SK-N-SH (cell line): Measurements from ENCODE around the gene CSRNP2. TPM values are rescaled to one million over a fixed set of nuclear protein-coding genes. Genes with fewer than 3 reads are reported as not detected.

ENCODE experiments used
- CTCF ChIA-PET: fragments of 300-600, 350-600 bp; formaldehyde crosslinking; extraction: SDS; loops from one replicate; lab custom pipeline; 2021; lab: Yijun Ruan, JAX
- POLR2A ChIA-PET: fragments of 350-600 bp; sonication (Branson Sonifier 250); formaldehyde crosslinking; extraction: SDS; loops from one replicate; lab custom pipeline; 2020; ENCODE audit warnings: antibody characterized with exemption, inconsistent platforms; lab: Yijun Ruan, JAX
- DNase-seq: peaks from one replicate; pipeline ENCODE4 v3.0.0; 2012
- H2AFZ ChIP-seq: fragments of 200-600 bp; sonication (generic); 2 replicates; pipeline ENCODE4 v1.8.1; 2016; ENCODE audit warnings: antibody characterized with exemption, mild to moderate bottlenecking, low read depth
- H3F3A ChIP-seq: fragments of 200-600 bp; sonication (generic); replicated peaks from 2 replicates; pipeline ENCODE3; 2016; ENCODE audit warnings: antibody characterized with exemption, mild to moderate bottlenecking; ENCODE audit not compliant: insufficient read depth
- H3K27ac ChIP-seq, 2 experiments: fragments of 200-500 bp in 1 of 2; fragments of 200-600 bp in 1 of 2; sonication (Bioruptor generic) in 1 of 2; sonication (generic), shearing (Covaris generic) in 1 of 2; 2 replicates each; pipeline versions ENCODE4 v1.5.1 to v1.6.1; 2014 to 2016; ENCODE audit warnings: low read depth in 2 of 2, inconsistent platforms in 1 of 2, low read length in 1 of 2, mild to moderate bottlenecking in 1 of 2, mixed read lengths in 1 of 2
- H3K27me3 ChIP-seq: fragments of 200-600 bp; sonication (generic), shearing (Covaris generic); 2 replicates; pipeline ENCODE4 v1.6.1; 2016; ENCODE audit warnings: mixed run types; ENCODE audit not compliant: insufficient read depth
- H3K36me3 ChIP-seq, 2 experiments: fragments of 200-500 bp in 1 of 2; fragments of 200-600 bp in 1 of 2; sonication (Bioruptor generic) in 1 of 2; sonication (generic) in 1 of 2; replicated peaks in 1 of 2; 2 replicates each; pipeline versions ENCODE3 to v1.5.1; 2014 to 2016; ENCODE audit warnings: low read length in 1 of 2, mild to moderate bottlenecking in 1 of 2; ENCODE audit not compliant: insufficient read depth in 2 of 2, control insufficient read depth in 1 of 2
- H3K4me1 ChIP-seq, 2 experiments: fragments of 200-500 bp in 1 of 2; fragments of 200-600 bp in 1 of 2; sonication (Bioruptor generic) in 1 of 2; sonication (generic), shearing (Covaris generic) in 1 of 2; 2 replicates each; pipeline versions ENCODE4 v1.5.1 to v1.6.1; 2014 to 2016; ENCODE audit warnings: low read depth in 1 of 2, low read length in 1 of 2, mixed run types in 1 of 2; ENCODE audit not compliant: insufficient read depth in 2 of 2, control insufficient read depth in 1 of 2
- H3K4me2 ChIP-seq: fragments of 200-600 bp; sonication (generic), shearing (Covaris generic); 2 replicates; pipeline ENCODE4 v1.6.1; 2017; ENCODE audit warnings: mixed run types
- H3K4me3 ChIP-seq, 2 experiments: fragments of 200-500 bp in 1 of 2; fragments of 200-600 bp in 1 of 2; sonication (Bioruptor generic) in 1 of 2; sonication (generic), shearing (Covaris generic) in 1 of 2; 2 replicates each; pipeline versions ENCODE4 v1.5.1 to v1.8.1; 2014 to 2016; ENCODE audit warnings: low read depth in 2 of 2, inconsistent platforms in 1 of 2, low read length in 1 of 2, mild to moderate bottlenecking in 1 of 2, mixed read lengths in 1 of 2, moderate library complexity in 1 of 2
- H3K79me2 ChIP-seq: fragments of 200-600 bp; sonication (generic); 2 replicates; pipeline ENCODE4 v1.8.1; 2017; ENCODE audit warnings: mild to moderate bottlenecking; ENCODE audit not compliant: insufficient read depth
- H3K9ac ChIP-seq: fragments of 200-600 bp; sonication (generic); 2 replicates; pipeline ENCODE4 v1.6.1; 2017; ENCODE audit warnings: mixed run types
- H3K9me2 ChIP-seq: fragments of 200-600 bp; sonication (generic); 2 replicates; pipeline ENCODE4 v1.6.1; 2017; ENCODE audit warnings: mixed run types
- H3K9me3 ChIP-seq: fragments of 200-600 bp; sonication (generic); 2 replicates; pipeline ENCODE4 v1.6.1; 2017; ENCODE audit warnings: mixed run types, mild to moderate bottlenecking, moderate library complexity
- H4K20me1 ChIP-seq: fragments of 200-600 bp; sonication (generic); 2 replicates; pipeline ENCODE4 v1.6.1; 2017; ENCODE audit warnings: mild to moderate bottlenecking, mixed run types; ENCODE audit not compliant: insufficient read depth
- CHD2 ChIP-seq: fragments of 150-350 bp; IDR thresholded peaks from 2 replicates; pipeline ENCODE4 v1.6.1; 2018; ENCODE audit warnings: low read length; ENCODE audit not compliant: partially characterized antibody
- CTCF ChIP-seq: fragments of 200-600 bp; sonication (generic); IDR thresholded peaks from 2 replicates; pipeline ENCODE4 v1.6.1; 2017; ENCODE audit warnings: antibody characterized with exemption, mild to moderate bottlenecking, moderate library complexity
- ELF1 ChIP-seq: IDR thresholded peaks from 2 replicates; pipeline ENCODE4 v1.4.0; 2012
- EP300 ChIP-seq, 2 experiments: IDR thresholded peaks; 2 replicates each; pipeline versions ENCODE4 v1.4.0 to v1.6.1; 2012; ENCODE audit warnings: borderline replicate concordance in 1 of 2, low read depth in 1 of 2, low read length in 1 of 2
- FOSL2 ChIP-seq: IDR thresholded peaks from 2 replicates; pipeline ENCODE4 v1.4.0; 2012; ENCODE audit warnings: low read depth, mild to moderate bottlenecking, moderate library complexity, borderline replicate concordance
- FOXJ3 ChIP-seq: sonication (generic); formaldehyde crosslinking; IDR thresholded peaks from 2 replicates; pipeline ENCODE4 v1.5.1; 2020; ENCODE audit warnings: mild to moderate bottlenecking, missing genetic modification reagents
- FOXM1 ChIP-seq: IDR thresholded peaks from 2 replicates; pipeline ENCODE4 v1.4.0; 2012; ENCODE audit warnings: low read depth, mild to moderate bottlenecking
- GATA2 ChIP-seq: sonication (generic); formaldehyde crosslinking; IDR thresholded peaks from 2 replicates; pipeline ENCODE4 v1.5.0; 2020; ENCODE audit warnings: mild to moderate bottlenecking, missing genetic modification reagents
- IRF3 ChIP-seq: fragments of 150-350 bp; IDR thresholded peaks from 2 replicates; pipeline ENCODE4 v1.6.1; 2016; ENCODE audit warnings: mild to moderate bottlenecking, low read depth, low read length
- JUND ChIP-seq: IDR thresholded peaks from 2 replicates; pipeline ENCODE4 v1.4.0; 2012
- MEF2A ChIP-seq: IDR thresholded peaks from 2 replicates; pipeline ENCODE4 v1.4.0; 2012; ENCODE audit warnings: low read depth, borderline replicate concordance
- MXI1 ChIP-seq: IDR thresholded peaks from 2 replicates; pipeline ENCODE4 v1.6.1; 2012; ENCODE audit warnings: mild to moderate bottlenecking, low read depth, low read length, improper control_type of control experiment
- NFIC ChIP-seq: IDR thresholded peaks from 2 replicates; pipeline ENCODE4 v1.4.0; 2012; ENCODE audit warnings: borderline replicate concordance
- POLR2AphosphoS5 ChIP-seq: IDR thresholded peaks from 2 replicates; pipeline ENCODE4 v1.6.1; 2012; ENCODE audit warnings: low read depth, low read length
- TAF1 ChIP-seq: IDR thresholded peaks from 2 replicates; pipeline ENCODE4 v1.6.1; 2012; ENCODE audit warnings: low read depth, mild to moderate bottlenecking, low read length, moderate library complexity, borderline replicate concordance
- TCF12 ChIP-seq: IDR thresholded peaks from 2 replicates; pipeline ENCODE4 v1.4.0; 2012
- TEAD4 ChIP-seq: IDR thresholded peaks from 2 replicates; pipeline ENCODE4 v1.4.0; 2012; ENCODE audit warnings: mild to moderate bottlenecking, borderline replicate concordance; ENCODE audit not compliant: insufficient read depth
- USF2 ChIP-seq: fragments of 150-350 bp; IDR thresholded peaks from 2 replicates; pipeline ENCODE4 v1.6.1; 2017; ENCODE audit warnings: antibody characterized with exemption, low read length, low read depth, borderline replicate concordance
- YY1 ChIP-seq: IDR thresholded peaks from 2 replicates; pipeline ENCODE4 v1.4.0; 2012; ENCODE audit warnings: low read depth, mild to moderate bottlenecking
- WGBS: methylation state at CpG from one replicate; pipeline ENCODE4 v1.1.6; 2017; ENCODE audit warnings: low lambda C conversion rate; 5-methylcytosine and 5-hydroxymethylcytosine counted together
- polyA plus RNA-seq, 3 experiments: library from polyadenylated mRNA; depleted of rRNA; stranded (reverse); fragments of >200 nt; gene quantifications; 2 replicates each; pipeline ENCODE4 v1.2.3, GENCODE V29; 2012

Gene CSRNP2
- polyA plus RNA-seq, 1 of the 3 experiments (the other 2 are of a cell fraction), result 18.7 TPM

GRCh38 chr12:51067229-51067628 is 16.2 kb downstream of the CSRNP2 start:
- ChIA-PET POLR2A (no interaction called here), CTCF (interaction anchor here (1.1 kb wide), 1 partner anchor 20 kb away, joined by 3 read pairs; no protein-coding TSS in a partner anchor)
- DNase-seq, result no peak
- no peak for TF ChIP-seq MXI1
- no peak for TF ChIP-seq ELF1
- TF ChIP-seq TEAD4, result no peak
- no peak for TF ChIP-seq FOXJ3 (CRISPR knock-in tag)
- no peak for TF ChIP-seq FOXM1
- TF ChIP-seq GATA2 (CRISPR knock-in tag), result no peak
- no peak for TF ChIP-seq JUND
- TF ChIP-seq NFIC, result no peak
- no peak for TF ChIP-seq EP300 (IDR thresholded peaks at IDR 0.05; ENCODE audit: borderline replicate concordance in 1 of 2, low read depth in 1 of 2, low read length in 1 of 2)
- no peak for TF ChIP-seq YY1
- no peak for TF ChIP-seq MEF2A
- no peak for TF ChIP-seq TCF12
- TF ChIP-seq TAF1, result no peak
- no peak for TF ChIP-seq FOSL2
- TF ChIP-seq CHD2, result no peak
- no peak for TF ChIP-seq IRF3
- Histone ChIP-seq H4K20me1 (0 out of 2 replicates have a peak, but pooled peaks cover 4% of the 10 kb centered on the region), H3K9me3 (no peaks in the 10 kb centered on the region), H3K27me3 (no peaks in the 10 kb centered on the region), H3K9me2 (no peaks in the 10 kb centered on the region), H3K4me3 (no peak overlapping the region), H2AFZ (no peak overlapping the region), H3F3A (peaks cover 8% of the 10 kb centered on the region), H3K4me2 (no peak overlapping the region), H3K27ac (no peak overlapping the region), H3K9ac (no peak overlapping the region), H3K4me1 (no peaks in the 10 kb centered on the region), H3K79me2 (peaks cover 4% of the 10 kb centered on the region; the same call in 1 of the 2 replicates), H3K36me3 (peaks cover 64 to 68% of the 10 kb centered on the region in 2 experiments)
- WGBS, result 98% methylated on average over 4 of the region's 4 CpGs

- no peak overlapping the region for H3K27ac ChIP-seq
- no peak overlapping the region for H3K9ac ChIP-seq
- peaks cover 4% of the 10 kb centered on the region; the same call in 1 of the 2 replicates for H3K79me2 ChIP-seq
- ChIA-PET POLR2A (no interaction called here), CTCF (no interaction called here)
- TF ChIP-seq POLR2AphosphoS5 (no peak), TAF1 (no peak), USF2 (no peak), CTCF (no peak), EP300 (IDR thresholded peaks at IDR 0.05; ENCODE audit: borderline replicate concordance in 1 of 2, low read depth in 1 of 2, low read length in 1 of 2) (no peak), GATA2 (CRISPR knock-in tag) (no peak), ELF1 (no peak), MEF2A (no peak), IRF3 (no peak)
- no peaks in the 10 kb centered on the region for H3K9me3 ChIP-seq
- H3K36me3 ChIP-seq, result peaks cover 66 to 69% of the 10 kb centered on the region in 2 experiments
- H3K27me3 ChIP-seq, result no peaks in the 10 kb centered on the region
- H3K9me2 ChIP-seq, result no peaks in the 10 kb centered on the region
- H3K4me3 ChIP-seq, result no peak overlapping the region
- WGBS, result 94% methylated on average over 5 of the region's 5 CpGs
- H2AFZ ChIP-seq, result no peak overlapping the region
- no peak overlapping the region for H3K4me2 ChIP-seq
- peaks cover 20% of the 10 kb centered on the region for H3F3A ChIP-seq
- no peak for DNase-seq
- H4K20me1 ChIP-seq, result 0 out of 2 replicates have a peak, but pooled peaks cover 4% of the 10 kb centered on the region
- no peaks in the 10 kb centered on the region for H3K4me1 ChIP-seq
Measured at GRCh38 chr12:51065530-51065929, 17.9 kb downstream of the CSRNP2 start.
